GM18907 (cell line): Measurements from ENCODE around the gene CDK5RAP3.

Source experiments
- ATAC-seq: cut with Tn5 transposase; IDR thresholded peaks from one replicate; pipeline ENCODE4 v1.9.1; 2021; ENCODE audit warnings: mild to moderate bottlenecking, moderate library complexity; ENCODE audit not compliant: unreplicated experiment

The CDK5RAP3 gene

DNA sequence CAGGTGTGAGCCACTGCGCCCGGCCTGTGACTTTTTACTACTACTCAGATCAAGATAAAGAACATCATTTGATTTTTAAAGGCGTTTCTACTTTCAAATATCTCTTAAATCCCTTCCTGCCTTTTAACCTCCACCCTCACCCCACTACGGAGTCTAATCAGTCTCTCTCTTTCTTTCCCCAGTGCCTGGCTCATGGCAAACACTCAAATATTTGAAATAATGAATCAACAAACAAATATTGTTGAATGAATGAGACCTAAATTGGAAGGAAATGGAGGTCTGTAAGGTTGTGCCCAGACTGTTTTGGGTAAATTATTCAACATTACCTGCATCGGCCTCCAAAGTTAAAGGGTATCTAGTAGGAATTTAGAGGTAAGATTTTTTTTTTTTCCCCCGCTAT is 52.0 kb downstream of the CDK5RAP3 start:
- no peak for ATAC-seq

DNA sequence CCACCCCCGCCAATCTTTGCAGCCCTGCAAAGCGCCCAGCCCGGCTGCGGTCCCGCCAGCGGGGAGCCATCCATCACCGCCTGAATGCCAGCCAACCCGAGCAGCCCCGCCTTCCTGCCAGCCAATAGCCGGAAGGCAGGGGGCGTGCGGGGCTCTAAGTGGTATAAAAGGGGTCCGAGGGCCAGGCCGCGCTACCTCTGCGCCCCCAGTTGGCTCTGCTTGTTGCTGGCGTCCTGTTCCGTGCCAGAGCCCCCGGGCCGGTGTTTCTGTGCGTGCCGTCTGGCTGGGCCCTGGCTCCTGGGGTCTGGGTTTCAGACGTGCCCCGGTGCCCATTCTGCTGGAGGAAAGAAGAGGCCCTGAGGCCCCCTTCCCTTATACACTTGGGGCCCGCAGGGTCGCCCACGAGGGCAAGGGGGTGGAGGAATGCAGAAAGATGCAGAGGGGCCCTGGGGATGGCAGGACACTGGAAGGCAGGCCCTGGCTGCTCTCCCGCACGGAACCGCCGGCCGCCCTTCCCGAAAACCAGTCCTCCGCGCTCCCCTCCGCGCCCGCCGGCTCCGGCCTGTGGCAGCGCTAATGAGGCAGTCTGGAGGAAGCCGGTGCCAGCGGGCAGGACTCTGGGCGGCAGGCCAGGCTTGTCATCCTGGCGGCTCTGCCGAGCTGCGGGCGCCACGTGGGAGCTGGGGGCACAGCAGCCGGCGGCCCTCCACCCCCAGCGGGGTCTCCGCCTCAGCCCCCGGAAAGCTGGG is 52.7 kb downstream of the CDK5RAP3 start:
- ATAC-seq: no peak

DNA sequence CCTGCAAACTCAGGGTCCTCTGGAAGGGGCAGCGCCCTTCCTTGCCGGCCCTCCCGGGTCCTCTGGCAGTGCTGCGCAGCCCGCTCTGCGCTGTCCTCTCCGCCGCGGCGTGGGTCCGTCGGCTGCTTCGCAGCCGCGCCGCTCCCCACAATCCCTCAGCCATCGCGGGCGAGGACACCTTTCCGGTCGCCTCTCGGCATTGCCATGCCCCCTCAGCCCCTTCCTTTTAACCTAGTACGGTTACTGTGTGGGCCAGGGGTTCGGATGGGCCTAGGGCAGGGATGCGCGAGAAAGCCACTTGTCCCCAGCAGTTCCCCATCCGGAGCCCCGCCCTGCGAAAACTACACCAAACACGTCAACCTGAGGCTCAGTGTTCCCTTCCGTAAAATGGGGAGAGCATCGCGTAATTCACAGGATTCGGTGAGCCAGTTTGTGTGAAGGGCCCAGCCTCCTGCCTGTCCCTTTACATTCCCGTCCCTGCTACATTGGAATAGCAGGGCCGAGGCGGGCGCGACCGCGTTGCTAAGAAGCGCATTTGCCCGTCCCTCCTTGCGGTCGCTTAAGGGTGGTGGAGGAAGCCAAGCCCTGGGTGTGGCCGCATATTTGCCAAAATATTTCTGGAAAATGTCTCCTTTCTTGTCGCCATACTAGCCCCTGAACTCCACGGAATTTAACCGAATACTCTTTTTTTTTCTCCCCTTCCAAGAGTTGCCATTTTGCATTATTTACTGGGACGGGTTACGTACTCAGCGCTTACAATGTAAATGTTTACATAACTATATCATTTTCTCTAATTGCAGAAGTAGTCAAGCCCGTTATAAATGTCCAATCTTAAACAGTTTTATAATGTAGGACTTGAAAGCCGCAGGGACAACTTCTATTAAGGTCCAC is 53.5 kb downstream of the CDK5RAP3 start:
- ATAC-seq: no peak

DNA sequence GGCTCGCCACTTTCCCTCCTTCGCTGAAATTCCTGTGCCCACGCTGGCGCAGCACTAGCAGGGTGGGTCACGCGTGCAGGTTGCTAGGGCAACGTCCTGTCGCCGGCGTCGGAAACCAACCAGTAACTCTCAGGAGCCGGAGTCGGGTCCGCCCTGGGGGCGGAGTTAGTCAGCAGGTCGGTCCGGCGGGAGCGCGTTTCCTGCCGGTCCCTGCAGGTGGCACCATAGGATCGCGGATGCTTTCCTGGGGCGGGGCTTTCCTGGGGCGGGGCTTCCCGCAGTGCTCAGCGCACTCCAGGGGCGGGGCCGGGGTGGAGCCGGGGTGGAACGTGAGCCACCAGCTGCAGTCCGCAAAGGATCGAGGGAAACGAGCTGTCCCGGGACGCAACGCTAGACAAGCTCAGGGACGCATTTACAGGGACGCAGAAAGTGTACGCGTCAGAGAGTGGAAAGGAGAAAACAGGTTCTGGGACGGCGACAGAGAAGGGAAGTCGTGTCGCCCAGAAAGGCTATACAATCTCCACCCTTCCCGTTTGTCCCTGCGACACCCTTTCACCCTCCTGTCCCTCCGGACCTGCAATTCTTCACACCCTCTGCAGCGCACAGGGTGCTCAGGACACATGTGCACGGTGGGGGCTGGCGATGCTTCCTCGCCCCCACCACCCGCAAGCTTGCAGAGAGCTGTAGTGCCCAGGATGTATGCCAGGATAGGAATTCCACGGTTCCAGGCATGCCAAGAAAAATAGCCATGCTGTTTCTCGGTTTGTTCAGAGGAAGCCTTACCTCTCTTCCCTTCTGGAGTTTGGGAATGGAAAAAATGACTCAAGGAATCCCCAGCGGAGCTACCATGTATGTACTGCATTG is 54.4 kb downstream of the CDK5RAP3 start:
- peak; percentile 79 for ATAC-seq

DNA sequence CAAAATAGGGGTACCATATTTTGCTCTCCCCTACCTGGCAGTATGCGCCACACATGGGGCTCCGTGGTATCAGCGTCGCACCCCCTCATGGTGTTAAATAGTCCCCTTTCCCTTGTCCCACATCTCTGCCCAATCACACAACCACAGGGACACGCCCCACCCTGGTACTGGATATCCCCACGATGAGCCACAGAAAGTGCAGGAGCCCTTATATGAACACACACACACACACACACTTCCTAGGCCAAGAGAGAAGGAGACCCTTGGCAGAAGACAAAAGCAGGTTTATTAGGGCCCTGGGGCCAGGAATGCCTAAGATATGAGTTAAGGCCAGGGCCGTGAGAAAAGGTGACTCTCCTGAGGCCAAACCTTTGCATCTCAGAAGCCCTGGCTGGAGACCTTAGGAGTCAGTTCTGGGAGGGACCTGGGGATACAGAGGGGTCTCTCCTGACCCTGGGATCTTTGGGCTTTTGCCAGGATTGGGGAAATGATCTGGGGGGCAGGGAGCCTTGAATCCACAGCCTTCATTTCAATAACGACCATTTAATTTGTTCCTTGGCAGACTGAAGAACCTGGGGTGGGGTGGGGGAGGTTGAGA is 55.1 kb downstream of the CDK5RAP3 start:
- ATAC-seq: no peak

DNA sequence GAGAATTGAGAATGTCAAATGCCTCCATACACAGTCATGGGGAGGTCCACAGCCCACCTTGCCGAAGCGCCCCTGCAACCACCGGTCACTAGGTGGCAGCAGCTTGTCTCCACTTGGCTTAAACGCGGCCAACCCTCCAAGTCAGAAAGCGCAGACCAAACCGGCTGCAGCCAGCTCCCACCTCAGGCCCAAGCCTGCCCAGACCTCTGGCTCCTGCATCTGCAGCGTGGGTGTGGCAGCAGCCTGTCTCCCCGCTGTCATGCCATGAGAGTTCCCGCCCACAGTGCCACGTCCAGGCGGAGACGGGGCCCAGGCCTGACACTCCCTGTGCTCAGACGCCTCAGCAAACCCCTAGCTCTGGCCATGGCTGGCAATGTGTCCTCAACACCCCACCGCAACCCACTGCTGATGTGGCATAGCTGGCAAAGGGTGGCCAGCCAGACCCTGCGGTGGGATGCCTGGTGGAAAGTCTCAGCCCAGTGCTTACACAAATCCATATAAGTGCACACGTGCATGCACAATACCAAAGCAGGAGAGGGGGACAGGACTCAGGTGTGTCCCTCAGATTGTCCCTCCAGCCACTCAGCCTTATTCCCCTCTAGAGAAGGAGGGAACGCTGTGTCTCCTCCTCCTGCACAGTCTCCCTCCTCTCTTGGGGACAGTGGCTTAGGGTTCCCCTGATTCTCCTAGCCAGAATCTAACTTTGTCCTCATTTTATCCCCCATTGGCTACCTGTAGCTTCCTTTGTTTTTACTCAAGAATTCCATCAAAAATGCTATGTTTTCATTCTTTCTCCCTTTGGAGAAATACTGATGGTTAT is 55.8 kb downstream of the CDK5RAP3 start:
- peak; percentile 35 for ATAC-seq

DNA sequence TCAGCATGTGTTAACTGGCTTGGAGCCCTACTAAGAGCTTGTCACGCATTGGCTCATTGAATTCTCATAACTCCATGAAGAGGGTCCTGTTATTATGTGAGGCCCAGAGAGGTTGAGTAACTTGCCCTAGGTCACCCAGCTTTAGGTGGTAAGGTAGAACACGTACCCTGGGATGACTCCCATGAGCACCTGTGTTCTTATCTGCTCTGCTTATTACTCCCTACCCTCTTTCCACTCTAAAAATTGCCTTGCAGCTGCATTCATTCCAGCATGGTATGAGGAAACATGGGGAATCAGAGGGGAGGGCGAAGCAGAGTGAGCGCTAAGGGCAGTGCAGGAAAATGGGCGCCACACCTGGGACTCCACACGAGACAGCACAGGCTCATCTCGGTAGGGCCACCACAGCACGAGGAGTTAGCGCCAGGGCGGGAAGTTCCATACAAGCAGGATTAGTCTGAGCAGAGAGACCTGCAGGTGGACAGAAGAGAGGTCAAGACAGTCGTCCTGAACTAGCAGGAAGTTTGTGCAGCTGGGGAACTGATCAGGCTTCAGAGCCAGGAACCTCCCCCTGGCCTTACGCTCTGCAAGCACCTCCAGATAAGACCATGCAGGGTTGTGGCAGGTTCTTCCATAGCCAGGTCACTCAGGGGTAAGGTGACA is 56.5 kb downstream of the CDK5RAP3 start:
- ATAC-seq: no peak

DNA sequence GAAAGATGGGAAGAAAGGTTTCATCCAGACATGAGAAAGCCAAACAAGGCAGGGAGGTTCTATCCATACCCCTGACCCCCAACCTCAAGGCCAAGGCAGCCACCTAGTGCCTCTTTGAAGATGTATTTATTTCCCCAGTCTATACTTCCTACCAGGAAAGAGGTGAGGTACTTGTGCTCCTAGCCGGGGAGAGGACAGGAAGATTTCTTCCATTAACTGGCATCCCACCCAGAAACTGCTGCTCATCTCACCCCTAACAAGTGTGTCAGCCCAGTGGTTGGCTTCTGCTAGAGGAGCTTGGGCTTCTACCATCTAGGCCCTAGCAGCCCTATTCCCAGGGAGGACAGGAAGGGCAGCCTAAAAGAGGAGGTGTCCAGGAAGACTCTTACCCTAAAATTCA is 57.8 kb downstream of the CDK5RAP3 start:
- no peak for ATAC-seq

DNA sequence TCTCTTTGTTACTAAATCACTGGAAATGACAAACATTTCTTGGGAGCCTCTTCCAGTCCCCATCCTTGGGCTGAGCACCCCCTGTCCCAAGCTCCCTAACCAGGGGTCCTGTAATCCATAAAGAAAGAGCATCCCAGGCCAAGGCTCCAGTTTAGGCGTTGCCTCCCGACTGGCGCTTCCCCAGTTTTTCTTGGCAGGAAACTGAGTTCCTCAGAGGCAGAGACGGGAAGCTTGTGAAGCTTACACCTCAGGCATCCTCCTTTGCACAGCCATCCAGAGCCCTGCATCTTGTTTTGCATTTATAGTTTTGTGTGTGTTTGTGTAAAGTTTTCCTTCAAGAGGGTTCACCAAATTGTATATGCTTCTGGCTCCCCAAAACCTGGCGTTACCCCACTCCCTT is 59.6 kb downstream of the CDK5RAP3 start:
- no peak for ATAC-seq
